ENCODE measurements around the gene RUBCNL.

- TF ChIP-seq POLR2A (IDR thresholded peaks at IDR 0.05): no peak
- no peak for TF ChIP-seq CTCF (IDR thresholded peaks at IDR 0.05)
Observed at GRCh38 chr13:46361276-46361934, 25.6 kb downstream of the RUBCNL start.
